K562 treated with DMSO at 1 percent for 12 hours (cell line): Measurements from ENCODE around the gene MRO. TPM values are rescaled to one million over a fixed set of nuclear protein-coding genes. Genes with fewer than 3 reads are reported as not detected.

Source experiments
- total RNA-seq: library from RNA; unstranded; fragments of 300-600 nt; gene quantifications from 2 replicates; pipeline ENCODE4 v1.2.3, GENCODE V29; 2022; ENCODE audit not compliant: insufficient read depth

The MRO gene
- total RNA-seq: not detected in 2 replicates

DNA sequence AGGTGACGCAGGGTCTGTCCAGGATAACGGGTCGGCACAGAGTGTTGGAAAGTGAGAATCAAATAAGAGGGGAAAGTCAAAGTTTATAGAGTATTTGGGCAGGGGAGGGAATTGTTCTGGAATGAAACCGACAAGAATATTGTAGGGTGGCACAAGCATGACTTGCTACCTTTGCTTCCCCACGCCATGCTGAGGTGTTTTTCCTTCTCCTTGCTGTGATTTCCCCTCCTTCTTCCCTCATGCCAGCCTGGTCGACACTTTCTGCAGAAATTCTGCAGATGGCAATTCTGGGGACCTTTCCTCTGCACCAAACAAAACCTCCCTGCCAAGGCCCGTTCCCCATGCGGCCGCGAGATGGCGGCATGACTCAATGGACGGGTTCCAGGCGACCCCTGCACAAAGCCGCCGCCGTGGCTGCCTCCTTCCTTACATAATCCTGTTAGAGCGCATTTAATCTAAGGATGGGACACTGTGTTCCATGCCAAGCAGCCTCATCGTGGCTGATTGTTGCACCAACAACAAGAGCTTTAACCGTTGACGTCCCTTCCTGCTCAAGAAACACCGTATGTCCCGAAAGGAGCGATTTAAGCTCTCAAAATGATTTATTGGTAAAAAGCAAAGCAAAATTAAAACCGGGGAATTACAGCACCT is at the start of gene MRO:
MRO (minus strand) TSS at position 289 of the 651 bp plus-strand sequence. CDS start 10,616 bp downstream, outside the sequence.

Other genes starting within 250 kb of the MRO start
- 6.5 and 19.0 TPM in 2 replicates for gene ME2, start 59.1 kb upstream of the MRO start, total RNA-seq
- 4.2 and 5.0 TPM in 2 replicates for gene ELAC1, start 148.0 kb upstream of the MRO start, total RNA-seq
- gene SMAD4, start 210.2 kb upstream of the MRO start, total RNA-seq: 14.0 and 34.7 TPM in 2 replicates